Neural cell (in vitro differentiated cells): ENCODE data around the gene OGFR. TPM values are rescaled to one million over a fixed set of nuclear protein-coding genes. Genes with fewer than 3 reads are reported as not detected.

Experiments used
- H2AFZ ChIP-seq: fragments of 200-600, 300-800 bp; sonication (generic), shearing (Covaris generic); 2 replicates; pipeline ENCODE4 v1.6.0; 2014; ENCODE audit warnings: low read depth, mild to moderate bottlenecking, antibody characterized with exemption, low read length, moderate library complexity
- H3F3A ChIP-seq: fragments of 200-600 bp; shearing (Covaris generic); 2 replicates; pipeline ENCODE4 v1.6.1; 2016; ENCODE audit warnings: mild to moderate bottlenecking, moderate library complexity, mixed read lengths, antibody characterized with exemption, low read length; ENCODE audit not compliant: insufficient read depth, poor library complexity, severe bottlenecking
- H3K27ac ChIP-seq: fragments of 200-600, 300-800 bp; sonication (generic), shearing (Covaris generic); 2 replicates; pipeline ENCODE4 v1.5.1; 2014; ENCODE audit warnings: mild to moderate bottlenecking, low read length, moderate library complexity
- H3K27me3 ChIP-seq: fragments of 300-800, 200-600 bp; sonication (generic), shearing (Covaris generic); 2 replicates; pipeline ENCODE4 v1.6.0; 2014; ENCODE audit warnings: mild to moderate bottlenecking, low read depth, low read length, moderate library complexity; ENCODE audit not compliant: insufficient read depth
- H3K36me3 ChIP-seq: fragments of 300-800, 200-600 bp; sonication (generic), shearing (Covaris generic); 2 replicates; pipeline ENCODE4 v1.5.1; 2014; ENCODE audit warnings: mild to moderate bottlenecking, antibody characterized with exemption, low read length, moderate library complexity; ENCODE audit not compliant: insufficient read depth
- H3K4me2 ChIP-seq: fragments of 300-800, 200-600 bp; sonication (generic), shearing (Covaris generic); 2 replicates; pipeline ENCODE4 v1.6.0; 2014; ENCODE audit warnings: mild to moderate bottlenecking, low read length
- H3K4me3 ChIP-seq: fragments of 300-800, 200-600 bp; sonication (generic), shearing (Covaris generic); 2 replicates; pipeline ENCODE4 v1.5.1; 2014; ENCODE audit warnings: mild to moderate bottlenecking, low read length, moderate library complexity
- H3K79me2 ChIP-seq: fragments of 200-600 bp; shearing (Covaris generic); replicated peaks from 2 replicates; pipeline ENCODE4 v1.6.0; 2014; ENCODE audit warnings: mild to moderate bottlenecking, low read length, moderate library complexity; ENCODE audit not compliant: insufficient read depth
- H3K9ac ChIP-seq: fragments of 300-800, 200-600 bp; sonication (generic), shearing (Covaris generic); 2 replicates; pipeline ENCODE4 v1.6.1; 2016; ENCODE audit warnings: mild to moderate bottlenecking, low read length, mixed read lengths
- H3K9me2 ChIP-seq: fragments of 200-600 bp; shearing (Covaris generic); 2 replicates; pipeline ENCODE4 v1.6.1; 2016; ENCODE audit warnings: mild to moderate bottlenecking, low read length, mixed read lengths; ENCODE audit not compliant: insufficient read depth
- H3K9me3 ChIP-seq: fragments of 200-600, 300-800 bp; sonication (generic), shearing (Covaris generic); 2 replicates; pipeline ENCODE4 v1.6.1; 2016; ENCODE audit warnings: mild to moderate bottlenecking, mixed run types, low read length, moderate library complexity, mixed read lengths
- H4K20me1 ChIP-seq: fragments of 200-600 bp; shearing (Covaris generic); 2 replicates; pipeline ENCODE4 v1.6.1; 2016; ENCODE audit warnings: mild to moderate bottlenecking, mixed run types; ENCODE audit not compliant: insufficient read depth
- CTCF ChIP-seq: fragments of 450-650 bp; IDR thresholded peaks from 2 replicates; pipeline ENCODE4 v1.5.1; 2014; ENCODE audit warnings: antibody characterized with exemption, mild to moderate bottlenecking, moderate library complexity; ENCODE audit not compliant: poor library complexity, severe bottlenecking
- EP300 ChIP-seq: fragments of 450-650 bp; conservative IDR thresholded peaks from 2 replicates; pipeline ENCODE4 v1.6.1; 2014; ENCODE audit warnings: antibody characterized with exemption, mild to moderate bottlenecking, moderate library complexity; ENCODE audit not compliant: poor library complexity, severe bottlenecking
- EZH2 ChIP-seq: fragments of 200-600, 300-800 bp; shearing (Covaris generic), sonication (generic); IDR thresholded peaks from 2 replicates; pipeline ENCODE4 v1.6.1; 2014; ENCODE audit warnings: antibody characterized with exemption, low read length, borderline replicate concordance, mild to moderate bottlenecking; ENCODE audit not compliant: insufficient read depth, poor library complexity, severe bottlenecking
- MXI1 ChIP-seq: fragments of 450-650 bp; conservative IDR thresholded peaks from 2 replicates; pipeline ENCODE4 v1.6.1; 2014; ENCODE audit warnings: antibody characterized with exemption, mild to moderate bottlenecking; ENCODE audit not compliant: poor library complexity, severe bottlenecking
- POLR2AphosphoS5 ChIP-seq: IDR thresholded peaks from 2 replicates; pipeline ENCODE4 v1.6.1; 2012
- RAD21 ChIP-seq: fragments of 450-650 bp; conservative IDR thresholded peaks from 2 replicates; pipeline ENCODE4 v1.6.1; 2014; ENCODE audit warnings: antibody characterized with exemption, mild to moderate bottlenecking, moderate library complexity
- REST ChIP-seq: IDR thresholded peaks from 2 replicates; pipeline ENCODE4 v1.6.1; 2012; ENCODE audit warnings: borderline replicate concordance
- SMC3 ChIP-seq: fragments of 450-650 bp; conservative IDR thresholded peaks from 2 replicates; pipeline ENCODE4 v1.6.1; 2014; ENCODE audit warnings: antibody characterized with exemption, mild to moderate bottlenecking, moderate library complexity; ENCODE audit not compliant: poor library complexity
- TAF1 ChIP-seq: IDR thresholded peaks from 2 replicates; pipeline ENCODE4 v1.6.1; 2012; ENCODE audit warnings: low read depth
- polyA plus RNA-seq: library from polyadenylated mRNA; depleted of rRNA; stranded (reverse); fragments of >200 nt; gene quantifications from 2 replicates; pipeline ENCODE4 v1.2.3, GENCODE V29; 2014

Gene OGFR
- polyA plus RNA-seq, 1 donor from 2014 or later = 15.6 TPM

GRCh38 chr20:62850333-62850974 is 45.8 kb downstream of the OGFR start:
- no peaks in the 10 kb centered on the region for H3K27me3 ChIP-seq

GRCh38 chr20:62852196-62852595 is 47.6 kb downstream of the OGFR start:
- no peak overlapping the region for H3K27ac ChIP-seq
- H3K27me3 ChIP-seq = no peaks in the 10 kb centered on the region
- no peaks in the 10 kb centered on the region for H3K36me3 ChIP-seq
- TF ChIP-seq RAD21 = no peak
- no peak for TF ChIP-seq SMC3
- TF ChIP-seq EZH2 = no peak
- no peak for TF ChIP-seq POLR2AphosphoS5
- no peak for TF ChIP-seq EP300
- no peak for TF ChIP-seq MXI1
- TF ChIP-seq CTCF = no peak
- no peak for TF ChIP-seq TAF1

More at GRCh38 chr20:62850333-62850974, 45.8 kb downstream of the OGFR start:
- Histone ChIP-seq H3K27ac (no peak overlapping the region), H3K79me2 (no peaks in the 10 kb centered on the region), H3K4me3 (no peak overlapping the region), H4K20me1 (no peaks in the 10 kb centered on the region), H3K9me3 (no peaks in the 10 kb centered on the region), H3K9ac (no peak overlapping the region), H3K36me3 (no peaks in the 10 kb centered on the region), H3K9me2 (no peaks in the 10 kb centered on the region), H3K4me2 (no peak overlapping the region), H2AFZ (no peak overlapping the region), H3F3A (no peaks in the 10 kb centered on the region)
- TF ChIP-seq CTCF (no peak), TAF1 (no peak), RAD21 (no peak), SMC3 (no peak), REST (no peak), EZH2 (no peak), EP300 (no peak), POLR2AphosphoS5 (no peak), MXI1 (no peak)

More at GRCh38 chr20:62852196-62852595, 47.6 kb downstream of the OGFR start:
- Histone ChIP-seq H4K20me1 (no peaks in the 10 kb centered on the region), H3K79me2 (no peaks in the 10 kb centered on the region), H3K9ac (no peak overlapping the region), H3K9me3 (no peaks in the 10 kb centered on the region), H3K4me3 (no peak overlapping the region), H3F3A (no peaks in the 10 kb centered on the region), H3K4me2 (no peak overlapping the region), H3K9me2 (no peaks in the 10 kb centered on the region), H2AFZ (no peak overlapping the region)
